Mucosa of descending colon (tissue), 3 donors: ENCODE results near the gene BNIP2. TPM values are rescaled to one million over a fixed set of nuclear protein-coding genes. Genes with fewer than 3 reads are reported as not detected.
"Not testable (repeated sequence)": the region's sequence is repeated elsewhere in the genome, so short reads cannot be mapped to it uniquely, and the experiment has no call there.

Experiments used
- ATAC-seq: fragments of 200-7000 bp; cut with Tn5 transposase; one replicate; pipeline ENCODE4 v1.9.1; 2020; ENCODE audit warnings: mild to moderate bottlenecking, moderate library complexity
- DNase-seq, 3 donors: peaks; one replicate each; pipeline ENCODE4 v3.0.0-alpha.2; 2020
- H3K36me3 ChIP-seq: fragments of 200-600 bp; one replicate; pipeline ENCODE4 v1.8.0; 2021; ENCODE audit warnings: low read depth, mild to moderate bottlenecking
- H3K4me1 ChIP-seq: fragments of 200-600 bp; one replicate; pipeline ENCODE4 v1.8.0; 2021; ENCODE audit warnings: low read depth, mild to moderate bottlenecking
- H3K4me3 ChIP-seq: fragments of 200-600 bp; one replicate; pipeline ENCODE4 v1.8.0; 2021; ENCODE audit warnings: mild to moderate bottlenecking
- H3K9me3 ChIP-seq: fragments of 200-600 bp; one replicate; pipeline ENCODE4 v1.8.0; 2021; ENCODE audit warnings: mild to moderate bottlenecking
- intact Hi-C, 2 donors: fragments of 100-400 bp; cut with DNase I in 1 of 2; cut with micrococcal nuclease in 1 of 2; formaldehyde crosslinking; loops; one replicate each; pipeline versions ENCODE4 v1.11.0 to v1.11.1; 2022; cut with DNase I, micrococcal nuclease
- total RNA-seq, 3 donors: library from RNA; stranded (reverse); fragmentation: NEBNext Ultra II Directional in 2 of 3; extraction: Animal tissue kit (Norgen Biotek cat#: 25700) in 2 of 3; gene quantifications; one replicate each; pipeline versions ENCODE4 v1.2.1 to v1.2.4, GENCODE V29; 2021 to 2023
- TF ChIP-seq, protein P1 (sequence below): fragments of 200-600 bp; IDR thresholded peaks from one replicate; pipeline ENCODE4 v1.8.0; 2022; ENCODE audit warnings: antibody characterized with exemption, mild to moderate bottlenecking
- donor health status: DM: no; HTN: no; CAD: no; lungs with moderate emphysema.
- donor health status: DM: no; HTN: no; CAD: no.
- donor health status: DM: no; HTN: yes; CAD: no.

The BNIP2 gene
- total RNA-seq, 3 donors from 2014 or later = 59.8 to 98.4 (median 69.9) TPM

DNA sequence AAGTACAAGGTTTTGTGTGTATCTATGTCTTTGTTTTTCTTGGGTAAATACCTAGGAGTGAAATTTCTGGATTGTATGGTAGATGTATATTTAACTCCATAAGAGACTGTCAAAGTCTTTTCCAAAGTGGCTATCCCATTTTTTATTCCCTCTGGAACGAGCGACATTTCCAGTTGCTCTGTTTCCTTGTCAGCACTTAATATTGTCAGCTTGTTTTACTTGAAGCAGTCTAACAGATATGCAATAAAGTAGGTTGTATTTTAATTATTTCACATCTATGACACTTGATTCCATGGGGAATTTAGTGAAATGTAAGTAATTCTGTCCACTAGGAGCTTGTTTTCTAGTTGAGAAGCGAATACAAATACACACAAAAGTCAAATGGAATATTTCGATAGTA is 18.5 kb upstream of the BNIP2 start:
- Histone ChIP-seq H3K4me1 (no peaks in the 10 kb centered on the region), H3K9me3 (no peaks in the 10 kb centered on the region), H3K4me3 (no peak overlapping the region), H3K36me3 (no peaks in the 10 kb centered on the region)
- TF ChIP-seq, protein P1, sequence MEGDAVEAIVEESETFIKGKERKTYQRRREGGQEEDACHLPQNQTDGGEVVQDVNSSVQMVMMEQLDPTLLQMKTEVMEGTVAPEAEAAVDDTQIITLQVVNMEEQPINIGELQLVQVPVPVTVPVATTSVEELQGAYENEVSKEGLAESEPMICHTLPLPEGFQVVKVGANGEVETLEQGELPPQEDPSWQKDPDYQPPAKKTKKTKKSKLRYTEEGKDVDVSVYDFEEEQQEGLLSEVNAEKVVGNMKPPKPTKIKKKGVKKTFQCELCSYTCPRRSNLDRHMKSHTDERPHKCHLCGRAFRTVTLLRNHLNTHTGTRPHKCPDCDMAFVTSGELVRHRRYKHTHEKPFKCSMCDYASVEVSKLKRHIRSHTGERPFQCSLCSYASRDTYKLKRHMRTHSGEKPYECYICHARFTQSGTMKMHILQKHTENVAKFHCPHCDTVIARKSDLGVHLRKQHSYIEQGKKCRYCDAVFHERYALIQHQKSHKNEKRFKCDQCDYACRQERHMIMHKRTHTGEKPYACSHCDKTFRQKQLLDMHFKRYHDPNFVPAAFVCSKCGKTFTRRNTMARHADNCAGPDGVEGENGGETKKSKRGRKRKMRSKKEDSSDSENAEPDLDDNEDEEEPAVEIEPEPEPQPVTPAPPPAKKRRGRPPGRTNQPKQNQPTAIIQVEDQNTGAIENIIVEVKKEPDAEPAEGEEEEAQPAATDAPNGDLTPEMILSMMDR = no peak
- intact Hi-C loops = no loop called here
- DNase-seq (no peak), ATAC-seq (no peak)

DNA sequence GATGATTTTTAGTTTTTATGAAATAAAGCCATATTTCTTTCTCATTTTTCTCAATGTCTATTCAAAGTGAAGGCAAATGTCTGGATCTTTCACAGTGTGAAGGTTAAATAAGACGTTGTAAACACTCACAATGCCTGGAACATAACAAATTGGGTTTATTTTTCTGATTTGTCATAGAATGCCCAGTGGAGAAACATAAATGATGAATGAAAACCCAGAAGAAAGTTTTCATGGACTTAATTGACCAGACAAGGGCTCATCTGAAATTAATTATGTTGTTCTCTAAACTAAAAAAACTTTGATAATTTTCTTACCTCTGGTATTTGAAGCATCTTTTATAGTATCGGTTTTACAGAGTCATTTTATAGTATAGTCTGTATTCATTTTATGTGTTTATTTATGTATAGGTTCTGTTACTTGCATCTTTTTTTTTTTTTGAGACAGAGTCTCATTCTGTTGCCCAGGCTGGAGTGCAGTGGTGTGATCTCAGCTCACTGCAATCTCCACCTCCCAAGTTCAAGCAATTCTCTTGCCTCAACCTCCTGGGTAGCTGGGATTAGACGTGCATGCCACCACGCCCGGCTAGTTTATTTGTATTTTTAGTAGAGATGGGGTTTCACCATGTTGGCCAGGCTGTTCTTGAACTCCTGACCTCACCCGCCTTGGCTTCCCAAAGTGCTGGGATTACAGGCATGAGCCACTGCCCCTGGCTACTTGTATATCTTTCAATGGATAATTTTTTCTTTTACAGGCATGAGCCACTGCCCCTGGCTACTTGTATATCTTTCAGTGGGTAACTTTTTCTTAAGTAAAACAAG is 15.1 kb upstream of the BNIP2 start:
- DNase-seq = no peak
- Histone ChIP-seq H3K4me1 (no peaks in the 10 kb centered on the region), H3K4me3 (no peak overlapping the region), H3K36me3 (no peaks in the 10 kb centered on the region), H3K9me3 (no peaks in the 10 kb centered on the region)
- no peak for ATAC-seq
- intact Hi-C loops = no loop called here
- TF ChIP-seq, protein P1 = no peak

DNA sequence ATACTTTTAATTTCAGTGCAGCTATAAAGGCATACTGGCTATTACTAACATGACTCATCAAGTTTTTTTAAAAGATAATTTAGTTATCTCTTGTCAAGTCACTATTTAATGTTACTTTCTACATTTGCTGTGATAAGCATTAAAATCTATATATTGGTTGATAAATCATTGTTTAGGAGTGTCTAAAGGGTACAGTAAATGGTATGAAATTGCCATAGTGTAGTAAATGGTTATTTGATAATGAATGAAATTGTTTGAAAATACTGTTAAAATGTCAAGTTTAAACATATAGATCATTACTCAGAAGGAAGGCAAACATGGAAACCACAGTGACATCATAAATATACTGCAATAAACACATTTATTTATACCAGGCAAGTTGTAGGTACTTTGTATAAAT is 13.2 kb upstream of the BNIP2 start:
- TF ChIP-seq, protein P1 = no peak
- ATAC-seq = no peak
- H3K4me1 ChIP-seq = no peaks in the 10 kb centered on the region
- H3K4me3 ChIP-seq = no peak overlapping the region
- intact Hi-C loops = no loop called here
- DNase-seq = no peak
- H3K36me3 ChIP-seq = no peaks in the 10 kb centered on the region
- no peaks in the 10 kb centered on the region for H3K9me3 ChIP-seq

DNA sequence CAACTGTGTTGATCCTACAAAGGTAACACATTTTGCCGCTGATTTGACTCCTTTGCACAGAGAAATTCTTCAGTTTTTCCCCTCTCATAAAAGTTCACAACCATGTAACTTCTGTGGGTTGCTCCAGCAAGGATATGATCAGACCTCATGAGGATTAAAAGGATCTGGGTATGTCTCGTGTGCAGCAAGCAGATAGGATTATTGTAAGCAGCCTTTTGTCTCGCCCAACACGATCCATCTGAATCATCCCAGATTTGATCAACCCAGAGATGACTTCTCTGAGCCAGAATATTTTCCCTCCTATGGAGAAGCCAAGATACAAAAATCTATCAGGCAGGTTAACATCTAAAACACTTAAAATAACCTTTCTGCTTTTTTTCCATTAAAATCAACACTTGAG is 12.8 kb upstream of the BNIP2 start:
- H3K4me3 ChIP-seq = no peak overlapping the region
- DNase-seq (no peak), ATAC-seq (no peak)
- H3K9me3 ChIP-seq = no peaks in the 10 kb centered on the region
- no peaks in the 10 kb centered on the region for H3K4me1 ChIP-seq
- TF ChIP-seq, protein P1 = no peak
- intact Hi-C loops = no loop called here
- H3K36me3 ChIP-seq = no peaks in the 10 kb centered on the region

DNA sequence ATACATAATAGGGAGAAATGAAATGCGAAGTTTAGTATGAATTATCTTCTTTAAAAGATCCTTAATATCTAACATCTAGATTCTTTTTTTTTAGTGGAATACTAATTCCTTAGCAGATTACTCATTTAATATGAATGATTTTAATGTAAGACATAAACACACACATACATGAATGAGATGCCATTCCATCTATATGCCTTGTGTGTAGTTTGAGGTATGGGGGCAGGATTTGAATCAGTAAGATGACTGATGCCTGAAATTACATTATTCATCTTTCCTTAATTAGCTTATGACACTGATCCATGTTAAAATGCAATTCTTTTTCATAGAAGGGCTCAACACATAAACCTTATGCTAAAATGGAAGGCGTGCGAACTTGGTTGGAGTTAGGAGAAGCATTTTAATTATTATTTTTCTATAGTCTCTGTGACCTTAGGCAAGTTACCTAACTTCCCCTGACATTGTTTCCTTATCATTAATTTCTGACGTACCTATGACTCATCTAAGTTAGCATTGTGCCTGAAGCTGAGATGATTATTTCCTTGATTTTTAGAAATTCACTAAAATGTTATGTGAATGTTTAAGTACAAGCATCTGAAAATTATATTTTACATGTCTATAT is 10.8 kb upstream of the BNIP2 start:
- ATAC-seq (no peak), DNase-seq (no peak)
- intact Hi-C loops = loop anchor here in 1 of 2 donors (10.0 kb wide), 1 partner anchor 625 kb away; no protein-coding TSS in a partner anchor
- Histone ChIP-seq H3K36me3 (no peaks in the 10 kb centered on the region), H3K9me3 (no peaks in the 10 kb centered on the region), H3K4me1 (no peaks in the 10 kb centered on the region), H3K4me3 (no peak overlapping the region)
- TF ChIP-seq, protein P1 = no peak

DNA sequence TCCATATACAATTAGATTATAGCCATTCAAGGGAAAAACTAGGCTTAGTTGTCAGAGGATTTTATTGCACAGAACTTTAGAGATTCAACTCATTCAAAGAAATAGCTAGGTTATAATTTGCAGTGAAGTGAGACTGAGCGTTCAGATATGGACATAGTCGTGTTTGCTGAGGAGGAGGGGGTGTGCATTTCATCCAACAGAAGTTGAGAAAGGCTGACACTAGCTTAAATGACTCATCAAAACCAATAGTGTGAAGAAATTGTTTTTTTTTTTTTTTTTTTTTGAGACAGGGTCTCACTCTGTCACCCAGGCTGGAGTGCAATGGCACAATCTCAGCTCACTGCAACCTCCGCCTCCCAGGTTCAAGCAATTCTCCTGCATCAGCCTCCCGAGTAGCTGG is 8.9 kb upstream of the BNIP2 start:
- H3K4me1 ChIP-seq, ATAC-seq, H3K4me3 ChIP-seq, H3K9me3 ChIP-seq, DNase-seq, H3K36me3 ChIP-seq: not testable (repeated sequence)
- intact Hi-C loops = loop anchor here in 1 of 2 donors (10.0 kb wide), 1 partner anchor 627 kb away; no protein-coding TSS in a partner anchor
